OCI-LY7 (cell line): ENCODE measurements around the gene CLDN1. TPM values are rescaled to one million over a fixed set of nuclear protein-coding genes. Genes with fewer than 3 reads are reported as not detected.

Experiments used
- BruUV-seq: library from RNA; stranded (reverse); fragments of 400-500 nt; replicated peaks from 2 replicates; lab custom pipeline; 2021; lab: Mats Ljungman, UMichigan
- CTCF ChIA-PET: fragments of 300-600 bp; sonication (Branson Sonifier 250); formaldehyde crosslinking; loops from one replicate; lab custom pipeline; 2022; ENCODE audit warnings: antibody characterized with exemption; ENCODE audit not compliant: unreplicated experiment; lab: Charles Lee
- POLR2A ChIA-PET: fragments of 300-600 bp; sonication (Branson Sonifier 250); formaldehyde crosslinking; loops from one replicate; lab custom pipeline; 2022; ENCODE audit warnings: antibody characterized with exemption; lab: Charles Lee
- DNase-seq: peaks from one replicate; pipeline ENCODE4 v3.0.0-alpha.2; 2015; ENCODE audit warnings: low spot score
- H2AFZ ChIP-seq: fragments of 200-600 bp; sonication (generic), shearing (Covaris generic); 2 replicates; pipeline ENCODE4 v1.6.1; 2014; ENCODE audit warnings: mild to moderate bottlenecking, antibody characterized with exemption, low read length, moderate library complexity
- H3K27ac ChIP-seq: fragments of 200-600 bp; sonication (generic); 2 replicates; pipeline ENCODE4 v1.5.1; 2014; ENCODE audit warnings: mixed run types, low read depth, mild to moderate bottlenecking, moderate library complexity, low read length, inconsistent platforms; ENCODE audit not compliant: poor library complexity, severe bottlenecking
- H3K36me3 ChIP-seq: fragments of 200-600 bp; sonication (generic); 2 replicates; pipeline ENCODE4 v1.6.1; 2014; ENCODE audit warnings: mild to moderate bottlenecking, antibody characterized with exemption, low read length, moderate library complexity, mixed read lengths; ENCODE audit not compliant: insufficient read depth
- H3K4me1 ChIP-seq: fragments of 200-600 bp; sonication (generic); 2 replicates; pipeline ENCODE4 v1.5.1; 2014; ENCODE audit warnings: mild to moderate bottlenecking, low read length; ENCODE audit not compliant: insufficient read depth, poor library complexity, severe bottlenecking
- H3K4me2 ChIP-seq: fragments of 200-600 bp; sonication (generic); 2 replicates; pipeline ENCODE4 v1.6.1; 2014; ENCODE audit warnings: mild to moderate bottlenecking, low read length
- H3K4me3 ChIP-seq: fragments of 200-600 bp; sonication (generic); 2 replicates; pipeline ENCODE4 v1.5.1; 2014; ENCODE audit warnings: mild to moderate bottlenecking, low read depth, low read length; ENCODE audit not compliant: poor library complexity, severe bottlenecking
- H3K79me2 ChIP-seq: fragments of 200-600 bp; sonication (generic); 2 replicates; pipeline ENCODE4 v1.6.1; 2016; ENCODE audit warnings: low read depth, mild to moderate bottlenecking, low read length, moderate library complexity, mixed read lengths; ENCODE audit not compliant: insufficient read depth
- H3K9me2 ChIP-seq: fragments of 200-600 bp; sonication (generic); 2 replicates; pipeline ENCODE4 v1.6.1; 2016; ENCODE audit warnings: mild to moderate bottlenecking, low read length, mixed read lengths; ENCODE audit not compliant: insufficient read depth
- H3K9me3 ChIP-seq: fragments of 200-600 bp; sonication (generic); 2 replicates; pipeline ENCODE4 v1.6.1; 2014; ENCODE audit warnings: mild to moderate bottlenecking, mixed run types, low read length, mixed read lengths
- H4K20me1 ChIP-seq: fragments of 200-600 bp; sonication (generic); 2 replicates; pipeline ENCODE4 v1.6.1; 2014; ENCODE audit warnings: mild to moderate bottlenecking, antibody characterized with exemption, low read length, moderate library complexity, mixed read lengths; ENCODE audit not compliant: insufficient read depth
- CTCF ChIP-seq: fragments of 200-600 bp; sonication (generic); conservative IDR thresholded peaks from 2 replicates; pipeline ENCODE4 v1.5.1; 2014; ENCODE audit warnings: mild to moderate bottlenecking, antibody characterized with exemption, low read length, moderate library complexity, mixed read lengths
- EZH2phosphoT487 ChIP-seq: fragments of 200-600 bp; sonication (generic); IDR thresholded peaks from 2 replicates; pipeline ENCODE4 v1.6.1; 2018; ENCODE audit warnings: low read depth, borderline replicate concordance, mild to moderate bottlenecking, mixed run types, antibody characterized with exemption, low read length, moderate library complexity, mixed read lengths
- intact Hi-C: fragments of 100-400 bp; cut with micrococcal nuclease; formaldehyde crosslinking; loops from one replicate; pipeline ENCODE4 v1.10.0; 2022; ENCODE audit not compliant: unreplicated experiment
- total RNA-seq, 2 experiments: library from RNA; depleted of rRNA in 1 of 2; stranded (reverse); fragments of >200 nt in 1 of 2; shearing (Covaris generic) in 1 of 2; gene quantifications; 2 replicates each; pipeline ENCODE4 v1.2.3, GENCODE V29; 2014 to 2022

CLDN1 gene
- total RNA-seq, 2 experiments from 2014 or later: not detected

GRCh38 chr3:190314741-190315140 lies 7.5 kb downstream of the CLDN1 start:
- no peaks in the 10 kb centered on the region for H3K9me3 ChIP-seq
- H3K9me2 ChIP-seq: no peaks in the 10 kb centered on the region
- no peak overlapping the region for H3K4me3 ChIP-seq
- H3K27ac ChIP-seq: no peak overlapping the region
- H4K20me1 ChIP-seq: no peaks in the 10 kb centered on the region
- H3K79me2 ChIP-seq: no peaks in the 10 kb centered on the region
- H3K4me2 ChIP-seq: no peak overlapping the region
- ChIA-PET CTCF (no interaction called here), POLR2A (no interaction called here)
- TF ChIP-seq CTCF (no peak), EZH2phosphoT487 (no peak)
- H3K4me1 ChIP-seq: no peaks in the 10 kb centered on the region
- DNase-seq: no peak
- no TSS peak for BruUV-seq
- intact Hi-C loops: no loop called here
- no peaks in the 10 kb centered on the region for H3K36me3 ChIP-seq
- H2AFZ ChIP-seq: no peak overlapping the region

GRCh38 chr3:190309414-190309813 lies 12.8 kb downstream of the CLDN1 start:
- no peak overlapping the region for H3K4me2 ChIP-seq
- H4K20me1 ChIP-seq: no peaks in the 10 kb centered on the region
- no peaks in the 10 kb centered on the region for H3K9me3 ChIP-seq
- H3K4me1 ChIP-seq: no peaks in the 10 kb centered on the region
- no peaks in the 10 kb centered on the region for H3K9me2 ChIP-seq
- no peak overlapping the region for H3K4me3 ChIP-seq
- TF ChIP-seq CTCF (no peak), EZH2phosphoT487 (no peak)
- H3K36me3 ChIP-seq: no peaks in the 10 kb centered on the region
- H3K27ac ChIP-seq: no peak overlapping the region
- ChIA-PET CTCF (no interaction called here), POLR2A (no interaction called here)
- intact Hi-C loops: no loop called here
- no peaks in the 10 kb centered on the region for H3K79me2 ChIP-seq
- no TSS peak for BruUV-seq
- no peak overlapping the region for H2AFZ ChIP-seq
- no peak for DNase-seq

GRCh38 chr3:190308154-190308553 lies 14.1 kb downstream of the CLDN1 start:
- Histone ChIP-seq H3K9me2 (no peaks in the 10 kb centered on the region), H3K9me3 (no peaks in the 10 kb centered on the region), H2AFZ (no peak overlapping the region), H3K4me1 (no peaks in the 10 kb centered on the region), H3K36me3 (no peaks in the 10 kb centered on the region), H4K20me1 (no peaks in the 10 kb centered on the region), H3K4me2 (no peak overlapping the region), H3K79me2 (no peaks in the 10 kb centered on the region), H3K4me3 (no peak overlapping the region), H3K27ac (no peak overlapping the region)
- ChIA-PET POLR2A (no interaction called here), CTCF (no interaction called here)
- no TSS peak for BruUV-seq
- intact Hi-C loops: no loop called here
- no peak for DNase-seq
- no peak for TF ChIP-seq CTCF
- no peak for TF ChIP-seq EZH2phosphoT487
